NCI-H1694 treated with DMSO at 0.1 percent for 48 hours (cell line): ENCODE results near the gene B3GLCT.
A peak's percentile ranks its signal among the peaks of the same experiment; 100 is the strongest.
"Not testable (repeated sequence)": the region's sequence is repeated elsewhere in the genome, so short reads cannot be mapped to it uniquely, and the experiment has no call there.

Experiments
- DNase-seq: peaks from one replicate; lab custom pipeline; 2025; lab: John Stamatoyannopoulos, UW

The B3GLCT gene

GRCh38 chr13:31184451-31184850 is 15.3 kb upstream of the B3GLCT start:
- DNase-seq: no peak

GRCh38 chr13:31184981-31185645 is 14.7 kb upstream of the B3GLCT start:
- DNase-seq: no peak

- no peak for DNase-seq
These were observed 8.0 kb upstream of the B3GLCT start for GRCh38 chr13:31191748-31192147.

GRCh38 chr13:31192306-31192705 is 7.5 kb upstream of the B3GLCT start:
- DNase-seq: no peak

GRCh38 chr13:31195616-31196015 is 4.2 kb upstream of the B3GLCT start:
- DNase-seq: no peak

GRCh38 chr13:31196992-31197391 is 2.8 kb upstream of the B3GLCT start:
- DNase-seq: no peak

- DNase-seq: no peak
These were observed 1.3 kb upstream of the B3GLCT start for GRCh38 chr13:31198519-31198918.

- no peak for DNase-seq
These were observed 287 bp upstream of the B3GLCT start for GRCh38 chr13:31199527-31199848.

- no peak for DNase-seq
These were observed 829 bp downstream of the B3GLCT start for GRCh38 chr13:31200637-31200971.

GRCh38 chr13:31201341-31202031 is 1.7 kb downstream of the B3GLCT start:
- peak; percentile 39 for DNase-seq

- no peak for DNase-seq
These were observed 4.8 kb downstream of the B3GLCT start for GRCh38 chr13:31204592-31204991.

- no peak for DNase-seq
These were observed 8.1 kb downstream of the B3GLCT start for GRCh38 chr13:31207661-31208552.

GRCh38 chr13:31208559-31209122 is 8.9 kb downstream of the B3GLCT start:
- DNase-seq: no peak

- DNase-seq: peak; percentile 27
These were observed 9.5 kb downstream of the B3GLCT start for GRCh38 chr13:31209172-31209840.

- DNase-seq: no peak
These were observed 10.1 kb downstream of the B3GLCT start for GRCh38 chr13:31209841-31210210.

GRCh38 chr13:31213651-31214289 is 14.0 kb downstream of the B3GLCT start:
- DNase-seq: no peak

- DNase-seq: no peak
These were observed 14.7 kb downstream of the B3GLCT start for GRCh38 chr13:31214435-31214834.

GRCh38 chr13:31216916-31217315 is 17.1 kb downstream of the B3GLCT start:
- DNase-seq: not testable (repeated sequence)

GRCh38 chr13:31219909-31220598 is 20.3 kb downstream of the B3GLCT start:
- DNase-seq: no peak

GRCh38 chr13:31221057-31221456 is 21.3 kb downstream of the B3GLCT start:
- DNase-seq: no peak

- DNase-seq: no peak
These were observed 23.4 kb downstream of the B3GLCT start for GRCh38 chr13:31223215-31223614.
